Esophagus squamous epithelium (tissue), 5 donors: Measurements from ENCODE around the gene ITCH. TPM values are rescaled to one million over a fixed set of nuclear protein-coding genes. Genes with fewer than 3 reads are reported as not detected.

Experiments used
- DNase-seq: peaks from one replicate; lab custom pipeline; 2025; lab: John Stamatoyannopoulos, UW
- H3K27ac ChIP-seq, 4 donors: fragments of 200-600 bp; sonication (generic); one replicate each; pipeline ENCODE4 v1.5.1; 2016 to 2019; ENCODE audit warnings: mild to moderate bottlenecking in 1 of 4
- H3K27me3 ChIP-seq, 4 donors: fragments of 200-600 bp; sonication (generic); 1 replicate in 3 of 4; 2 replicates in 1 of 4; pipeline versions ENCODE4 v1.5.1 to v1.6.0; 2017 to 2021; ENCODE audit warnings: antibody characterized with exemption in 1 of 4
- H3K36me3 ChIP-seq, 3 donors: fragments of 200-600 bp; sonication (generic); one replicate each; pipeline ENCODE4 v1.5.1; 2016 to 2019
- H3K4me1 ChIP-seq, 3 donors: fragments of 200-600 bp; sonication (generic); one replicate each; pipeline ENCODE4 v1.5.1; 2017 to 2019
- H3K4me3 ChIP-seq, 4 donors: fragments of 200-600 bp; sonication (generic); 1 replicate in 3 of 4; 2 replicates in 1 of 4; pipeline ENCODE4 v1.5.1; 2016 to 2019; ENCODE audit warnings: mild to moderate bottlenecking in 2 of 4, moderate library complexity in 1 of 4
- H3K9me3 ChIP-seq, 3 donors: fragments of 200-600 bp; sonication (generic); one replicate each; pipeline ENCODE4 v1.5.1; 2016 to 2019
- POLR2A ChIP-seq, 4 donors: fragments of 450-650 bp; IDR thresholded peaks; one replicate each; pipeline ENCODE4 v1.6.1; 2017; ENCODE audit warnings: antibody characterized with exemption in 4 of 4, mild to moderate bottlenecking in 4 of 4, moderate library complexity in 3 of 4
- WGBS, 2 donors: methylation state at CpG; one replicate each; pipeline ENCODE4 v1.1.5; 2018; 5-methylcytosine and 5-hydroxymethylcytosine counted together
- intact Hi-C: fragments of 100-400 bp; cut with DNase I; formaldehyde crosslinking; loops from one replicate; pipeline ENCODE4 v1.15.0; 2022
- total RNA-seq, 4 donors: library from RNA; depleted of rRNA; stranded (reverse); fragments of >200 nt; gene quantifications; one replicate each; pipeline ENCODE4 v1.1.0, GENCODE V29; 2016
- TF ChIP-seq, protein P1 (sequence below), 6 experiments: fragments of 450-650 bp in 4 of 6; fragments of 200-600 bp in 2 of 6; sonication (generic) in 2 of 6; IDR thresholded peaks; one replicate each; pipeline ENCODE4 v1.5.1; 2016 to 2019; ENCODE audit warnings: antibody characterized with exemption in 6 of 6, mild to moderate bottlenecking in 4 of 6, moderate library complexity in 4 of 6
- donor health status: DM: yes; HTN: yes; CAD: no.

The ITCH gene
- total RNA-seq, 4 donors from 2014 or later = 45.9 to 67.9 (median 54.5) TPM

DNA sequence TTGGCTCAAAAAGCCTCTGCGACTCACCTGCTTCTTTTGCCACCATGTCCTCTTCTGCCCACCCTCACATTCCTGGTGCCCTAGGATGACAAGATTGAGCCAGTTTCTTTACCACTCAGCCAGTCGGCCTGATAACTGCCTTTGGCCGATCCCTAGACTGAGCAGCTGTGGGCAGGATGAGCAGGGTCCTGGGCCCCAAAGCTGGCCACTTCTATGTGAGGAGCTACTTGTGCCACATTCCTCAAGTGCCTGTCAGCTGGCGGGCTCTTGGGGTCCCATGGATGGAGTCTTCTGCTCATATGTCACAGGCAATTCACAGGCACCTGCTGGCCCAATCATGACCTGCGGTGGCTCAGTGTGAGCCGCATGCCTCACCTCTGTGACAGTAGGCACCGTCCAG is 169.7 kb downstream of the ITCH start:
- H3K36me3 ChIP-seq = peaks cover 44 to 99% (median 53%) of the 10 kb centered on the region in 3 donors
- TF ChIP-seq, protein P1, sequence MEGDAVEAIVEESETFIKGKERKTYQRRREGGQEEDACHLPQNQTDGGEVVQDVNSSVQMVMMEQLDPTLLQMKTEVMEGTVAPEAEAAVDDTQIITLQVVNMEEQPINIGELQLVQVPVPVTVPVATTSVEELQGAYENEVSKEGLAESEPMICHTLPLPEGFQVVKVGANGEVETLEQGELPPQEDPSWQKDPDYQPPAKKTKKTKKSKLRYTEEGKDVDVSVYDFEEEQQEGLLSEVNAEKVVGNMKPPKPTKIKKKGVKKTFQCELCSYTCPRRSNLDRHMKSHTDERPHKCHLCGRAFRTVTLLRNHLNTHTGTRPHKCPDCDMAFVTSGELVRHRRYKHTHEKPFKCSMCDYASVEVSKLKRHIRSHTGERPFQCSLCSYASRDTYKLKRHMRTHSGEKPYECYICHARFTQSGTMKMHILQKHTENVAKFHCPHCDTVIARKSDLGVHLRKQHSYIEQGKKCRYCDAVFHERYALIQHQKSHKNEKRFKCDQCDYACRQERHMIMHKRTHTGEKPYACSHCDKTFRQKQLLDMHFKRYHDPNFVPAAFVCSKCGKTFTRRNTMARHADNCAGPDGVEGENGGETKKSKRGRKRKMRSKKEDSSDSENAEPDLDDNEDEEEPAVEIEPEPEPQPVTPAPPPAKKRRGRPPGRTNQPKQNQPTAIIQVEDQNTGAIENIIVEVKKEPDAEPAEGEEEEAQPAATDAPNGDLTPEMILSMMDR (IDR thresholded peaks at IDR 0.05) = no peak
- TF ChIP-seq POLR2A (IDR thresholded peaks at IDR 0.05) = no peak
- H3K27me3 ChIP-seq = no peaks in the 10 kb centered on the region
- no peak overlapping the region for H3K4me3 ChIP-seq
- 95 to 100% methylated on average over 1 to 3 of the region's 7 CpGs for WGBS, 2 donors
- DNase-seq = no peak
- H3K9me3 ChIP-seq = no peaks in the 10 kb centered on the region
- intact Hi-C loops = no loop called here
- no peak overlapping the region for H3K27ac ChIP-seq
- peaks cover 0 to 24% (median 8%) of the 10 kb centered on the region in 3 donors for H3K4me1 ChIP-seq

DNA sequence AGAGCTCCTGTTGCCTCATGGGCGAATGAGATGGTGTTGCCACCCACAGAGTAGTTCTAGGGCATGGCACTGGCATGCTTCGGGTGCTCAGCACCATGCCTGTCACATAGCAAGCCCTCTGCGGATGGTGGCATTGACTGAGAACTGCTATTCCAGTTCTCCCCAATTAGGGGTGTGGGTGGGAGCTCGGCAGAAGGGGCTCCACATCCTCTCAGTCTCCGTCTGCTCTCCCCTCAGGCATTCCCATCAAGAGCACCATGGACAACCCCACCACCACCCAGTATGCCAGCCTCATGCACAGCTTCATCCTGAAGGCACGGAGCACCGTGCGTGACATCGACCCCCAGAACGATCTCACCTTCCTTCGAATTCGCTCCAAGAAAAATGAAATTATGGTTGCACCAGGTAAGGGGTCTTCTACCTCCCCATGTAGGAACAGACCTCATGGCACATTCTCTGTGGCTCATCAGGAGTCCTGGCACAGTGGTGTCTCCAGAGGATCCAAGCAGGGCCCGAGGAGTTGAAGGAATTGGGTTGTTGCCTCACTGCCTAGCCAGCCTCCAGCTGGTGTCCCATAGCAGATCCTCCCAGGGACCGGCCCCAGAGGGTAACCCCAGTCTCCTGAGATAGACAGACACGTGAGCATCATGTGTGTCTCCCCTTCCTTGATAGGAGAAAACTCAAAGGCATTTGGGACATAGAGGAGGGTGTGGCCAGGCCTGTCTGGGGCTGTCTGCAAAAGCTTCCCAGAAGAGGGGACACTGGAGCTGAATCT is 171.5 kb downstream of the ITCH start:
- Histone ChIP-seq H3K9me3 (no peaks in the 10 kb centered on the region), H3K4me3 (no peak overlapping the region), H3K27ac (no peak overlapping the region), H3K36me3 (peaks cover 43 to 98% (median 44%) of the 10 kb centered on the region in 3 donors), H3K27me3 (no peaks in the 10 kb centered on the region), H3K4me1 (peaks cover 0 to 9% (median 0%) of the 10 kb centered on the region in 3 donors)
- intact Hi-C loops = no loop called here
- TF ChIP-seq, protein P1 (IDR thresholded peaks at IDR 0.05) = no peak
- TF ChIP-seq POLR2A (IDR thresholded peaks at IDR 0.05) = no peak
- WGBS, 2 donors = 76 to 88% methylated on average over 3 to 12 of the region's 15 CpGs
- no peak for DNase-seq

GRCh38 chr20:34535301-34535840 is 172.3 kb downstream of the ITCH start:
- Histone ChIP-seq H3K9me3 (no peaks in the 10 kb centered on the region), H3K27me3 (no peaks in the 10 kb centered on the region), H3K27ac (no peak overlapping the region), H3K4me3 (no peak overlapping the region), H3K4me1 (peaks cover 0 to 5% (median 0%) of the 10 kb centered on the region in 3 donors), H3K36me3 (peaks cover 40 to 98% (median 43%) of the 10 kb centered on the region in 3 donors)
- no peak for TF ChIP-seq POLR2A (IDR thresholded peaks at IDR 0.05)
- TF ChIP-seq, protein P1 (IDR thresholded peaks at IDR 0.05) = no peak
- DNase-seq = no peak
- 94 to 95% methylated on average over 14 to 15 of the region's 15 CpGs for WGBS, 2 donors
- intact Hi-C loops = no loop called here

- Histone ChIP-seq H3K36me3 (peaks cover 38 to 98% (median 40%) of the 10 kb centered on the region in 3 donors), H3K4me3 (no peak overlapping the region), H3K4me1 (peaks cover 0 to 5% (median 0%) of the 10 kb centered on the region in 3 donors), H3K27ac (no peak overlapping the region), H3K9me3 (no peaks in the 10 kb centered on the region), H3K27me3 (no peaks in the 10 kb centered on the region)
- intact Hi-C loops = no loop called here
- no peak for TF ChIP-seq POLR2A (IDR thresholded peaks at IDR 0.05)
- TF ChIP-seq, protein P1 (IDR thresholded peaks at IDR 0.05) = no peak
- WGBS, 2 donors = 90 to 92% methylated on average over 2 of the region's 2 CpGs
- no peak for DNase-seq
These were observed 172.8 kb downstream of the ITCH start for GRCh38 chr20:34535857-34536256.

- peaks cover 38 to 98% (median 48%) of the 10 kb centered on the region in 3 donors for H3K36me3 ChIP-seq
- WGBS, 2 donors = 76 to 82% methylated on average over 7 to 10 of the region's 10 CpGs
These were observed 173.8 kb downstream of the ITCH start for GRCh38 chr20:34536798-34537394.

More at GRCh38 chr20:34536798-34537394, 173.8 kb downstream of the ITCH start:
- Histone ChIP-seq H3K4me1 (peaks cover 0 to 5% (median 0%) of the 10 kb centered on the region in 3 donors), H3K27ac (no peak overlapping the region), H3K27me3 (no peaks in the 10 kb centered on the region), H3K9me3 (no peaks in the 10 kb centered on the region), H3K4me3 (no peak overlapping the region)
- no peak for TF ChIP-seq POLR2A (IDR thresholded peaks at IDR 0.05)
- TF ChIP-seq, protein P1 (IDR thresholded peaks at IDR 0.05) = peak in 3 of 6 experiments; percentile 14 to 38 (median 26)
- DNase-seq = no peak
- intact Hi-C loops = no loop called here
